VCaP (cell line): ENCODE data around the gene TPPP3.

Source experiments
- H3K27ac ChIP-seq: fragments of 450-650 bp; 2 replicates; pipeline ENCODE4 v1.5.1; 2017
- CTCF ChIP-seq: fragments of 450-650 bp; conservative IDR thresholded peaks from 2 replicates; pipeline ENCODE4 v1.5.1; 2017; ENCODE audit warnings: mild to moderate bottlenecking, moderate library complexity

Gene TPPP3

GRCh38 chr16:67436640-67437193 is 43.4 kb upstream of the TPPP3 start:
- no peak for TF ChIP-seq CTCF
- no peak overlapping the region for H3K27ac ChIP-seq

GRCh38 chr16:67435758-67436164 is 42.5 kb upstream of the TPPP3 start:
- no peak for TF ChIP-seq CTCF
- H3K27ac ChIP-seq, result no peak overlapping the region

GRCh38 chr16:67433131-67433719 is 39.9 kb upstream of the TPPP3 start:
- H3K27ac ChIP-seq, result no peak overlapping the region
- no peak for TF ChIP-seq CTCF

- TF ChIP-seq CTCF, result no peak
- H3K27ac ChIP-seq, result no peak overlapping the region
Measured at GRCh38 chr16:67432506-67432890, 39.2 kb upstream of the TPPP3 start.

- TF ChIP-seq CTCF, result no peak
- peak overlapping the region; percentile 75 for H3K27ac ChIP-seq
Measured at GRCh38 chr16:67431775-67432505, 38.6 kb upstream of the TPPP3 start.

GRCh38 chr16:67430977-67431774 is 37.9 kb upstream of the TPPP3 start, which contains the start of gene HSD11B2:
HSD11B2 (plus strand) TSS chr16:67431121; CDS start chr16:67431249, 128 bp downstream.
- TF ChIP-seq CTCF, result peak; percentile 39; the same call in 1 of the 2 replicates
- H3K27ac ChIP-seq, result peak within 1 kb of the TSS; percentile 75

GRCh38 chr16:67430504-67430976 is 37.2 kb upstream of the TPPP3 start:
- peak overlapping the region; percentile 75 for H3K27ac ChIP-seq
- TF ChIP-seq CTCF, result no peak
